RPMI8226 (cell line): ENCODE data around the gene SRPK2.
"Not testable (repeated sequence)": the region's sequence is repeated elsewhere in the genome, so short reads cannot be mapped to it uniquely, and the experiment has no call there.

Experiments used
- DNase-seq: peaks from one replicate; pipeline ENCODE4 v3.0.0-alpha.2; 2015

The SRPK2 gene

DNA sequence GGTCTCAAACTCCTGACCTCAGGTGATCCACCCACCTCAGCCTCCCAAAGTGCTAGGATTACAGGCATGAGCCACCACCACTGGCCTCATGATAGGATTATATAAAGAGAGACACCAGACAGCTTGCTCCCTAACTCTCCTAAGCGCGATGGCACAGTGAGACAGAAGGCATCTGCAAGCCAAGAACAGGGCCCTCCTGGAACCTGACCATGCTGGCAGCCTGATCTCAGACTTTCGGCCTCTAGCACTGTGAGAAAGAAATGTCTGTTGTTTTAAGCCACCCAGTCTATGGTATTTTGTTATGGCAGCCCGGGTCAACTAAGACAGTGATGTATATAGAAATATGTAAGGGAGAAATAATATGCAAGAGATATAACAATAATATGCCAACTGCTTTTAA lies 51.2 kb downstream of the SRPK2 start:
- no peak for DNase-seq

DNA sequence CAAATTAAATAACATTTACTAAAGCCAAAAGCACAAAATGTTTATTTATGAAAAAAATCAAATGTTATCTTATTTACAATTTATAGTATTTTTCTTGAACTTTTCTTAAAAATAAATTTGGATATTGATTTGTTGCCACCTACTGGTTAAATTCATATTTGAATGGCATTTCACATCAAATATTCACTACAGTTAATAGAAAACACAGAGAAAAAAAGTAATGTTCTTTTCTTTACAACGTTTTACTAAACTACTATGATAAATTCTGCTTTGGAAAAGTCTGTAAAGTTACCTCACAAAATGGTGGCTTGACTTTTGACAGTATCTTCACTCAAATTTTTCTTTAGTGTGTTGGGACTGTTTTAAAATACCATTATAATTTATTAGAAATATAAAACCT lies 52.7 kb downstream of the SRPK2 start:
- no peak for DNase-seq

DNA sequence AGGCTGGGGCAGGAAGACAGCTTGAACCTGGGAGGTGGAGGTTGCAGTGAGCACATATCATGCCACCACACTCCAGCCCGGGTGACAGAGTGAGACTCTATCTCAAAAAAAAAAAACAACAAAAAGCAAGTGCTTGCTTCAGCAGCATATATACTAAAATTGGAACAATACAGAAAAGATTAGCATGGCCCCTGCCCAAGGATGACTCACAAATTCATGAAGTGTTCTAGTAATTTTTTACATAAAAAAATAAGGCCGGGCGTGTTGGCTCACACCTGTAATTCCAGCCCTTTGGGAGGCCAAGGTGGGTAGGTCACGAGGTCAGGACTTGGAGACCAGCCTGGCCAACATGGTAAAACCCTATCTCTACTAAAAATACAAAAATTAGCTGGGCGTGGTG lies 56.1 kb downstream of the SRPK2 start:
- DNase-seq: not testable (repeated sequence)

DNA sequence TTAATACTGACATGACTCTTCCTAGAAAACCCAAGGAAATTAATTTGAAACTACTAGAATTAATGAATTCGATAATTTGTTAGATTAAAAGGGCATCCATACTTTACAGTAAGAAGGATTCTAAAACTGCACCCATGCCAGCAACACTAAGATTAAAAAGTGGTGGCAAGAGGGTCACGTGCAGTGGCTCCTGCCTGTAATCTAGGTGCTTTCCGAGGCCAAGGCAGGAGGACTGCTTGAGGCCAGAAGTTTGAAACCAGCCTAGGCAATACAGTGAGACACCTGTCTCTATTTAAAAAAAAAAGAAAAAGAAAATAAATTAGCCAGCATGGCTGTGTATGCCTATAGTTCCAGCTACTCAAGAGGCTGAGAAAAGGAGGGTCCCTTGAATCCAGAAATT lies 58.2 kb downstream of the SRPK2 start:
- DNase-seq: no peak

DNA sequence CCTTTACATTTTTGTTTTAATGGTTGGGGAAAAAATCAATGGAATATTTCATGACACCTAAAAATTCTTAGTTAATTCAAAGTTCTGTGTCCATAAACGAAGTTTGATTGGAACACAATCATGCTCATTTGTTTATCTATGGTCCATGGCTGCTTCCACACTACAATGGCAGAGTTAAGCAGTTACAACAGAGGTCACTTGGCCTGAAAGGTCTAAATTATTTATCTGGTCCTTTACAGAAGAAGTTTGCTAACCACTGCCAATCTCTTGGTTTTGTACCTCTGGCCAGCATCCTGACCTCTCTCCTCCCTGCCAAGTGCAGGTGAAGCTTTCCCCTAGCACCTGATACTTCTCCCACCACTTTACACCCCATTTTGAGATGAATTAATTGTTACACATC lies 61.5 kb downstream of the SRPK2 start:
- no peak for DNase-seq

DNA sequence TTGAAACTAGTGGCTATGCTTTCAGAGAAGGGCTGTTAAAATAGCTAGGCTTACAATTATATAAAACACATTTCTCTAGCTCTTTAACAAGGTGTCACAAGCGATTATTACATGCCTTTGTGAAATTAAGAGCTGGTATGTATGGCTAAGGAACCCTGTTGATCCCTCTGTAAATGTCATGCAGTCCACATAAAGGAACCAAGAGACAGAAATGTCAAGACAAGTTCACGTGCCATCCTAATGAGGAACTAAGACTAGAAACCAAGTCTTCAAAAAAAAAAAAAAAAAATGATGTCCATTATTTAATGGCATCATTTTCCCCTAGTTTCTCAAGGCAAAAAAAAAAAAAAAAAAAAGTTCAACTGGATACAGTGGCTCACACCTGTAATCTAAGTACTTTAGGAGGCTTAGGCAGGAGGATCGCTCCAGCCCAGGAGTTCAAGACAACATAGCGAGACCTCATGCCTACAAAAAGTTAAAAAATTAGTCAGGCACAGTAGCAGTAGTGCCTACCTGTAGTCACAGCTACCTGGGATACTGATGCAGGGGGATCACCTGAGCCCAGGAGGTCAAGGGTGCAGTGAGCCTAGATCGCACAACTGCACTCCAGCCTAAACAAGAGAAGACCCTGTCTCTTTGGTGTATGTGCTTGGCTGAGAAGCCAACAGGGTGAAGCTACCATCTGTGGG lies 63.4 kb downstream of the SRPK2 start:
- peak; percentile 41 for DNase-seq

GRCh38 chr7:105324606-105325005 lies 64.1 kb downstream of the SRPK2 start:
- not testable (repeated sequence) for DNase-seq

- DNase-seq: no peak
Observed at GRCh38 chr7:105323366-105323765, 65.4 kb downstream of the SRPK2 start.

- DNase-seq: no peak
Observed at GRCh38 chr7:105322655-105323277, 66.0 kb downstream of the SRPK2 start.

DNA sequence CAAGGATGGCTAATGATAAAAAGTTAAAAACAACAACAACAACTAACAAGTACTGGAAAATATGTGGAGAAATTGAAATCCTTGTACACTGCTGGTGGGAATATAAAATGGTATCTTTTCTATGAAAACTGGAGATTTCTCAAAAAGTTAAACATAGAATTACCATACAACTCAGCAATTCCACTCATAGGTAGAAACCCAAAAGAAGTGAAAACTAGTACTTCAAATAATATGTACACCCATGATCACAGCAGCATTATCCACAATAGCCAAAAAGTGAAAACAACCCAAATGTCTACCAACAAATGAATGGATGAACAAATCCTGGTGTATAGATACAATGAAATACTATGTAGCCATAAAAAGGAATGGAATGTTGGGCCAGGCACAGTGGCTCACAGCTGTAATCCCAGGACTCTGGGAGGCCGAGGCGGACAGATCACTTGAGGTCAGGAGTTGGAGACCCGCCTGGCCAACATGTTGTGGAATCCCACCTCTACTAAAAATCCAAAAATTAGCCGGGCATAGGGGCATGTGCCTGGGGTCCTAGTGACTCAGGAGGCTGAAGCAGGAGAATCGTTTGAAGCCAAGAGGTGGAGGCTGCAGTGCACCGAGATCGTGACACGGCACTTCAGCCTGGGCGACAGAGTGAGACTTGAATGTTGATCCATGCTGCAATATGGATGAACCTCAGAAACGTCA lies 66.8 kb downstream of the SRPK2 start:
- no peak for DNase-seq

- no peak for DNase-seq
Observed at GRCh38 chr7:105320896-105321295, 67.8 kb downstream of the SRPK2 start.

DNA sequence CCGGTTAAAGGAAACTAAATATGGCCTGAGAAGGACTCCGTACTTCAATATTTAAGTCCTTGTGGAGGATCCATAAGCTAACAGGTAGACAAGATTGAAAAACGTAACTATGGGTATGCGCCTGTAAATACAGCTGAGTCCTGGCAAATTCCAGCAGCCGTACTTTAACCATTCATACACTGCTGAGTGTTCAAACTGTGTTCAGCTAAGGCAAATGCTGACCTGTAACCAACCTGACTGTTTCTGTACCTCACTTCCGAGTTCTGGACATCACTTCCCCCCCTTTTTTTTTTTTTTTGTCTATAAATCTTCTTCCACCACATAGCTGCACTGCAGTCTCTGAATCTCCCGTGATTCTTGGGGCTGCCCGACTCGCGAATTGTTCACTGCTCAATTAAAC lies 69.1 kb downstream of the SRPK2 start:
- DNase-seq: no peak

DNA sequence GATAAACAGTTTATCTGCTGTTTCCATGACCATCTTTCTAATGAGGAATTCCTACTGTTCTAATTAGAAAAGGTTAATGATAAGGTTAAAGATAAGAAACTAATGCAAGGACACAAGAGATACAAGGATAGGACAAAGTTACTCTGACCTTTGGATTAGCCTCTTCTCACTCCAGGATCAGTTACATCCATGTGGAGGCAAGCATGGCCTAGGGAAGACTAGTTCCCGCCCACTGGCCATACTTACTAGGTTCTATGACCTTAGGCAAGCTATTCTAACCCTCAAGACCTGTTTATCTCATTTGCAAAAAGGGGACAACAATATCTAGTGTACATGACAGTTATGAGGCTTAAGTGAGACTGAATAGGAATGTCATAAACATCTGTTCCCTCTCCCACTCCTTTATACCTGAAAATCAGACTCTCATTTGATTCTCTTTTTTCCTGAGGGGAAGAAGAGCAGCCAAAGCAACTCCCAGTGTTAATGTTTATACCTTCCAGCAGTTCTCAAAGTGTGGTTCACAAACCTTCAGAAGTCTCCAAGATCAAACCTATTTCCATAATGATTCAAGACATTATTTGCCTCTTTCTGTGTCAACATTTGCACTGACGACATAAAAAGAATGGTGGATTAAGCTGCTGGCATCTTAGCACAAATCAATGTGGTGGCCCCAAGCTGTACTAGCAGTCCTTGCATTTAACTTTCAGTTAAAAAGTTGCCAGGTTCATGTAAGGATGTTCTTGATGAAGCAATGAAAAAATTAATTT lies 72.0 kb downstream of the SRPK2 start:
- no peak for DNase-seq

GRCh38 chr7:105315357-105315756 lies 73.4 kb downstream of the SRPK2 start:
- DNase-seq: no peak

- DNase-seq: peak; percentile 29
Observed at GRCh38 chr7:105309235-105310169, 79.2 kb downstream of the SRPK2 start.

DNA sequence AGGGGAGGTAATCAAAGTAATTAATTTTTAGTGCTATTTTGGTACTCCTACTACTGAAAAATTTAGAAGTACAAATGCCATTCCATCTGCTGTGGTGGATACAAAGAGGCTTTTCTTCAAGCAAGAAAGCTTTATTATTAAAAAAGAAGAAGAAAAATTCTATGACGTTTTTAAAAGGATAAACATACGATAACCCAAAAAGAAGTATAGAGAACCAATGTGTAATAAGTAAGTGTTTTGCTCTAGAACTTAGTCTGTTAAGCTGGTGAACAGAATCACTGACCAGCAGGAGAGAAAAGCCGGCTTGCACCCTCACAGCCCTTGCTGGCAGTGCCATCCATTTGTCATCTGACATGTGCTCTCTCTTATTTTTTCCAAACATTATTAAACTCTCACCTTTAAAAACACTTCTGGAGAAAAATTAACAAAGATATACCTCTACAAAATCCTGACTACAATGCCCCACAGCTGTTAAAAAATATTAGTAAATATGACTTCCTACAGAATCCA lies 81.5 kb downstream of the SRPK2 start:
- no peak for DNase-seq

GRCh38 chr7:105306298-105306748 lies 82.4 kb downstream of the SRPK2 start:
- peak; percentile 38 for DNase-seq

- DNase-seq: no peak
Observed at GRCh38 chr7:105305633-105306032, 83.1 kb downstream of the SRPK2 start.

DNA sequence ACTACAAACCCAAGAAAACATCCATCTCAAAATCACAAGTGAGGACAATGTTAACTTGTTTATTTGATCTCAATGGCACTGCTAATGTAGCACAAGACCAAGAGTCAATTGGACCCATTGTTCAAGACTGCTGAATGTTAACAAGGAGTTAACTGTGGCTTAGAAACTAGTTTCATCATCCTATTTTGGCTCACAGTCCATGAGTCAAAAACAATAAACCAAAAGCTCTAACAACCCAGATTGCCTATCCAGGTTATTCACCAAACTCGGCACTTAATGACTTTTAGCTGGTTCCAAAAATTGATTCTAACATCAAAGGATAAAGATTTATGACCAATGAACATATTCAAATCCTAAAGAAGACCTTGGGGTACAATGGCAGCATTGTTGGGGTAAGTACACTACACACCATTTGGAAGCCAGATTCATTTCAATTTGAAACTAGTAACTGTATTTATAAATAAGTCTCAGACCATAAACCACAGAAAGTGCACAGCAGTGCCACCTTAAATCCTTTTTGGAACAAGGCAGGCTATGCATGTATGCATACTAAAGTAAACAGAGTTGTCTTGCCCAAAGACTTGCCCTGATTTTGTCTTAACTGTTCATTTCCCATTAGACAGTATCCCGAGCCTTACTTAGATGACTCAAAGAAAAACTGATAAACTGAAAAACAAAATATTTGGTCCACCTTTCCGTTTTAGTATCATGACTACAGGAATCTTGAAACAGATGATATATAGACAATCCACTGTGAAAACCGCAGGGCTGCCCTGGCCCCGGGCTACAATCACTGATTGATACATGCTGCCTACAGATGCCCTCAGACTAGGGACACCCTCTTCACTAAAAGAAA lies 84.5 kb downstream of the SRPK2 start:
- DNase-seq: peak; percentile 72

GRCh38 chr7:105300587-105300986 lies 88.1 kb downstream of the SRPK2 start:
- DNase-seq: not testable (repeated sequence)

GRCh38 chr7:105298439-105298894 lies 90.3 kb downstream of the SRPK2 start:
- peak; percentile 41 for DNase-seq
